NCI-H510A treated with DMSO at 0.1 percent for 48 hours (cell line): ENCODE data around the gene GRM8.

Experiments used
- DNase-seq: peaks from one replicate; lab custom pipeline; 2025; lab: John Stamatoyannopoulos, UW

The GRM8 gene

GRCh38 chr7:127252778-127253280 is at the start of gene GRM8:
GRM8 (minus strand) TSS chr7:127252941.
- peak; percentile 42 for DNase-seq

GRCh38 chr7:127290801-127291361 is 38.1 kb upstream of the GRM8 start:
- DNase-seq: no peak

- no peak for DNase-seq
Observed at GRCh38 chr7:127290116-127290655, 37.4 kb upstream of the GRM8 start.

- DNase-seq: no peak
Observed at GRCh38 chr7:127287133-127287532, 34.4 kb upstream of the GRM8 start.

- DNase-seq: no peak
Observed at GRCh38 chr7:127270093-127270492, 17.4 kb upstream of the GRM8 start.

- no peak for DNase-seq
Observed at GRCh38 chr7:127266047-127266446, 13.3 kb upstream of the GRM8 start.

GRCh38 chr7:127264219-127264618 is 11.5 kb upstream of the GRM8 start:
- DNase-seq: no peak

GRCh38 chr7:127258111-127258510 is 5.4 kb upstream of the GRM8 start:
- no peak for DNase-seq

GRCh38 chr7:127257086-127257485 is 4.3 kb upstream of the GRM8 start:
- no peak for DNase-seq

GRCh38 chr7:127256041-127256725 is 3.4 kb upstream of the GRM8 start:
- no peak for DNase-seq

GRCh38 chr7:127254163-127254684 is 1.5 kb upstream of the GRM8 start:
- no peak for DNase-seq

- DNase-seq: peak; percentile 49
Observed at GRCh38 chr7:127253281-127254162, 781 bp upstream of the GRM8 start.

- DNase-seq: no peak
Observed at GRCh38 chr7:127252377-127252713, 396 bp downstream of the GRM8 start.

- peak; percentile 17 for DNase-seq
Observed at GRCh38 chr7:127251465-127252376, 1.0 kb downstream of the GRM8 start.

GRCh38 chr7:127251036-127251464 is 1.7 kb downstream of the GRM8 start:
- no peak for DNase-seq

- no peak for DNase-seq
Observed at GRCh38 chr7:127250312-127251035, 2.3 kb downstream of the GRM8 start.

- no peak for DNase-seq
Observed at GRCh38 chr7:127245607-127246006, 7.1 kb downstream of the GRM8 start.

- no peak for DNase-seq
Observed at GRCh38 chr7:127245002-127245401, 7.7 kb downstream of the GRM8 start.

- no peak for DNase-seq
Observed at GRCh38 chr7:127239814-127240213, 12.9 kb downstream of the GRM8 start.

GRCh38 chr7:127233630-127234029 is 19.1 kb downstream of the GRM8 start:
- no peak for DNase-seq

GRCh38 chr7:127231415-127231814 is 21.3 kb downstream of the GRM8 start:
- no peak for DNase-seq
